Measurements from ENCODE around the gene LRRC51.

- TF ChIP-seq POLR2AphosphoS5 (IDR thresholded peaks at IDR 0.05; ENCODE audit: borderline replicate concordance, low read depth, low read length): no peak
- TF ChIP-seq EZH2 (IDR thresholded peaks at IDR 0.05): no peak
Observed at GRCh38 chr11:72069200-72069599, 11.4 kb upstream of the LRRC51 start.
